K562 (cell line): ENCODE measurements around the gene RGS3. TPM values are rescaled to one million over a fixed set of nuclear protein-coding genes. Genes with fewer than 3 reads are reported as not detected.

Experiments
- ATAC-seq: fragments of 200-7000 bp; cut with Tn5 transposase; 3 replicates; pipeline ENCODE4 v1.9.1; 2020; ENCODE audit warnings: moderate library complexity
- BruUV-seq: library from RNA; stranded (reverse); fragments of 400-500 nt; replicated peaks from 2 replicates; lab custom pipeline; 2021; lab: Mats Ljungman, UMichigan
- CTCF ChIA-PET: fragments of 300-600 bp; formaldehyde crosslinking; extraction: SDS; loops from one replicate; lab custom pipeline; 2021; ENCODE audit warnings: low intra/inter-chr PET ratio; lab: Yijun Ruan, JAX
- POLR2A ChIA-PET: fragments of 300-600, 350-650 bp; sonication (Branson Sonifier 250); formaldehyde crosslinking; extraction: SDS; loops from one replicate; lab custom pipeline; 2021; ENCODE audit warnings: antibody characterized with exemption, inconsistent platforms; lab: Yijun Ruan, JAX
- DNase-seq, 4 experiments: peaks; one replicate each; pipeline versions ENCODE4 v3.0.0 to v3.0.0-alpha.2; 2011 to 2018; ENCODE audit warnings: low spot score in 3 of 4, mixed read lengths in 3 of 4; ENCODE audit errors: extremely low read depth in 1 of 4
- FAIRE-seq: peaks from 2 replicates; lab custom pipeline; 2011; peaks lifted over from hg19 to GRCh38; lab: Jason Lieb, UNC
- H2AFZ ChIP-seq: 2 replicates; pipeline ENCODE4 v1.6.0; 2011; ENCODE audit warnings: low read depth, low read length, control low read depth, inconsistent platforms
- H3K27ac ChIP-seq: fragments of 200-600 bp; 3 replicates; pipeline ENCODE4 v1.8.0; 2011; ENCODE audit warnings: low read depth, mild to moderate bottlenecking, control low read depth, inconsistent platforms, low read length, moderate library complexity, mixed read lengths; ENCODE audit errors: extremely low read depth
- H3K27me3 ChIP-seq, 2 experiments: fragments of 300-600 bp in 1 of 2; 2 replicates in 1 of 2; 3 replicates in 1 of 2; pipeline versions ENCODE4 v1.6.0 to v1.8.0; 2011; ENCODE audit warnings: inconsistent platforms in 2 of 2, low read length in 2 of 2, mild to moderate bottlenecking in 1 of 2, mixed read lengths in 1 of 2, moderate library complexity in 1 of 2; ENCODE audit not compliant: control insufficient read depth in 2 of 2, insufficient read depth in 2 of 2
- H3K36me3 ChIP-seq: fragments of 300-600 bp; 3 replicates; pipeline ENCODE4 v1.8.0; 2011; ENCODE audit warnings: mild to moderate bottlenecking, low read length, inconsistent platforms; ENCODE audit not compliant: control insufficient read depth, insufficient read depth
- H3K4me1 ChIP-seq, 2 experiments: fragments of 200-600 bp in 1 of 2; replicated peaks in 1 of 2; 2 replicates in 1 of 2; 3 replicates in 1 of 2; pipeline versions ENCODE4 v1.5.1 to v1.8.0; 2011; ENCODE audit warnings: inconsistent platforms in 2 of 2, low read length in 2 of 2, mild to moderate bottlenecking in 1 of 2, mixed read lengths in 1 of 2, moderate library complexity in 1 of 2; ENCODE audit not compliant: control insufficient read depth in 2 of 2, insufficient read depth in 2 of 2
- H3K4me2 ChIP-seq: 2 replicates; pipeline ENCODE4 v1.6.1; 2011; ENCODE audit warnings: low read length, control low read depth, inconsistent platforms, mixed read lengths; ENCODE audit not compliant: insufficient read depth
- H3K4me3 ChIP-seq: fragments of 200-600 bp; sonication (generic), shearing (Covaris generic); 2 replicates; pipeline ENCODE4 v1.5.1; 2016; ENCODE audit warnings: control low read depth, inconsistent platforms
- H3K79me2 ChIP-seq: fragments of 200-600 bp; 3 replicates; pipeline ENCODE4 v1.8.0; 2011; ENCODE audit warnings: low read length, inconsistent platforms; ENCODE audit not compliant: control insufficient read depth, insufficient read depth
- H3K9ac ChIP-seq, 2 experiments: 2 replicates each; pipeline versions ENCODE4 v1.6.0 to v1.6.1; 2011; ENCODE audit warnings: low read depth in 2 of 2, low read length in 2 of 2, control low read depth in 1 of 2, inconsistent platforms in 1 of 2, mild to moderate bottlenecking in 1 of 2, mixed read lengths in 1 of 2; ENCODE audit not compliant: insufficient read depth in 1 of 2
- H3K9me1 ChIP-seq: one replicate; pipeline ENCODE4 v1.6.0; 2011; ENCODE audit warnings: inconsistent platforms, mild to moderate bottlenecking, low read length, moderate library complexity; ENCODE audit not compliant: control insufficient read depth, insufficient read depth
- H3K9me3 ChIP-seq: replicated peaks from 2 replicates; pipeline ENCODE4 v1.5.1; 2011; ENCODE audit warnings: low read depth, low read length, inconsistent platforms; ENCODE audit not compliant: control insufficient read depth, insufficient read depth
- H4K20me1 ChIP-seq: replicated peaks from 2 replicates; pipeline ENCODE4 v1.6.1; 2011; ENCODE audit warnings: low read length, inconsistent platforms, mixed read lengths; ENCODE audit not compliant: control insufficient read depth, insufficient read depth
- DPF2 ChIP-seq: fragments of 450-650 bp; IDR thresholded peaks from 2 replicates; pipeline ENCODE4 v1.6.1; 2016
- MAFG ChIP-seq: fragments of 450-650 bp; conservative IDR thresholded peaks from 2 replicates; pipeline ENCODE4 v1.6.1; 2016; ENCODE audit warnings: missing genetic modification characterization, missing compliant biosample characterization
- SLC30A9 ChIP-seq: fragments of 250-450 bp; sonication (Bioruptor Pico); IDR thresholded peaks from 2 replicates; pipeline ENCODE4 v1.8.0; 2022; ENCODE audit warnings: mild to moderate bottlenecking, moderate library complexity
- SP1 ChIP-seq: sonication (generic); formaldehyde crosslinking; IDR thresholded peaks from 2 replicates; pipeline ENCODE4 v1.8.1; 2022; ENCODE audit warnings: mild to moderate bottlenecking, missing genetic modification reagents
- SRSF3 ChIP-seq: fragments of 200-400 bp; formaldehyde crosslinking; IDR thresholded peaks from 2 replicates; pipeline ENCODE4 v1.6.1; 2016; ENCODE audit warnings: mild to moderate bottlenecking, low read length, moderate library complexity; ENCODE audit not compliant: insufficient read depth
- TCFL5 ChIP-seq: fragments of 250-450 bp; sonication (Bioruptor Pico); conservative IDR thresholded peaks from 2 replicates; pipeline ENCODE4 v1.6.1; 2021; ENCODE audit warnings: mild to moderate bottlenecking, moderate library complexity, matching md5 sums
- TEAD2 ChIP-seq: fragments of 450-650 bp; IDR thresholded peaks from 2 replicates; pipeline ENCODE4 v1.6.1; 2016; ENCODE audit warnings: missing genetic modification characterization, control low read depth, missing compliant biosample characterization
- WGBS: fragments of 100-300 bp; shearing (Covaris generic); methylation state at CpG from one replicate; pipeline ENCODE4 v1.1.6; 2016; ENCODE audit warnings: low coverage, mixed read lengths; ENCODE audit not compliant: insufficient coverage; ENCODE audit errors: missing lambda C conversion rate; 5-methylcytosine and 5-hydroxymethylcytosine counted together
- in situ Hi-C: fragments of 300-500 bp; cut with MboI; formaldehyde crosslinking; loops from 4 replicates; pipeline ENCODE4 v1.15.0; 2018; ENCODE audit warnings: inconsistent platforms, mixed read lengths
- intact Hi-C: fragments of 100-400 bp; cut with micrococcal nuclease; formaldehyde crosslinking; loops from 2 replicates; pipeline ENCODE4 v1.14.2; 2022
- polyA plus RNA-seq, 8 experiments: library from polyadenylated mRNA; depleted of rRNA in 4 of 8; stranded (reverse) in 5 of 8; unstranded in 3 of 8; fragments of >200 nt; fragmentation: Nextera tagmentation in 2 of 8; fragmentation: Illumina TruSeq in 1 of 8; extraction: Ambion mirVana in 2 of 8; extraction: Trizol in 1 of 8; gene quantifications; 2 replicates each; pipeline versions ENCODE4 v1.2.1 to v1.2.3, GENCODE V29; 2011 to 2014; ENCODE audit warnings: inconsistent platforms in 1 of 8, missing spikeins in 1 of 8
- total RNA-seq, 7 experiments: library from RNA; depleted of rRNA in 6 of 7; stranded (reverse); fragments of >200 nt in 6 of 7; fragmentation: Illumina TruSeq in 2 of 7; extraction: Trizol in 2 of 7; gene quantifications; 2 replicates each; pipeline versions ENCODE4 v1.2.1 to v1.2.3, GENCODE V29; 2011 to 2021; ENCODE audit warnings: low replicate concordance in 1 of 7

Gene RGS3
- total and polyA plus RNA-seq, 9 of the 15 experiments (the other 6 are each of a cell fraction or from before 2014, with no cell fraction given) = 0.08 to 2.9 (median 0.95) TPM

DNA sequence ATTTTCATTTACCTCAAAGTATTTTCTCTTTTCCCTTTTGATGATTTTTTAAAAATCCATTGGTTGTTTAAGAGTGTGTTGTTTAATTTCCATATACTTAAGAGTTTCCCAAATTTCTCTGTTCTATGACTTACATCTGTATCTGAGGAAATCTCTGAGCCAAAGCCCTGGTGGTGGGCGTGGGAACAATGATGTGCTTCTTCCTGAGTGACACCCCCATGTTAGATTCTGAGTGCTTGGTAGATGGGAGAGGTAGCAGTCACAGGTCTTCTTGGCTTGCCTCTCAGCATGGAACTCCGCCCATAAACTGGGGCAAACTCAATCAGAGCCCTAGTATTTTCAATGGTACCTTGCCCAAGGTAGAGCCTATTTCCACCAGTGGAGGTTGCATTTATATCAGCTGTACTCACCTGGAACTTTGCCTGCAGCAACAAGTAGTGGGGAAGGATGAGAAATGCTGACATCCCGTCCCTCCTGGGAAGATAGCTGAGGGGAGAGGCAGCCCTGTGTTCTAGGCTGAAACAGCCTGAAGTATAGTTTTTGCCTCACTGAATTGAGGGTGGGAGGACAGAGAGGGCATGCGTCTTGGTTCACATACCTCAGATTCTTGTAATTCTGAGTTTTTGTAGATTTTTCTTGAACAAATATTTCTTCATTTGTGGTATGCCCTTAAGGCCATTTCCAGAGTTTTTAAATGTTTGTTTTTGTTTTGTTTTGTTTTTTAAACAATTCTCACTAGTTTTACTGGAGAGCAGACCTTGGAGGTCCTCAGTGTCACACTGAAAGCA lies 26.6 kb upstream of the RGS3 start:
- no peaks in the 10 kb centered on the region for H3K36me3 ChIP-seq
- TF ChIP-seq TEAD2 (no peak), SRSF3 (no peak), SP1 (no peak), MAFG (tag) (no peak), TCFL5 (CRISPR knock-in tag) (no peak), SLC30A9 (no peak), DPF2 (no peak)
- TF ChIP-seq, all 486 proteins: peak for 0
- Histone ChIP-seq H3K79me2 (no peaks in the 10 kb centered on the region), H3K9ac (no peak overlapping the region), H2AFZ (no peak overlapping the region), H3K4me1 (no peaks in the 10 kb centered on the region; a peak in 1 of 5 replicates), H3K9me3 (no peaks in the 10 kb centered on the region), H3K9me1 (no peaks in the 10 kb centered on the region), H3K4me2 (no peak overlapping the region), H3K27ac (no peak overlapping the region), H3K4me3 (no peak overlapping the region), H4K20me1 (no peaks in the 10 kb centered on the region), H3K27me3 (peaks cover 0 to 9% of the 10 kb centered on the region in 2 experiments; a peak in 1 of 5 replicates)
- DNase-seq (peak in 2 of 4 experiments; percentile 16 to 19), ATAC-seq (no peak), FAIRE-seq (no peak)
- POLR2A ChIA-PET = no interaction called here
- WGBS = 7% methylated on average over 4 of the region's 4 CpGs
- no TSS peak for BruUV-seq
- in situ Hi-C loops (no loop called here), intact Hi-C loops (no loop called here)
- CTCF ChIA-PET = no interaction called here
